T-helper 22 cell (primary cell): ENCODE measurements around the gene SUCO.
"Not testable (repeated sequence)": the region's sequence is repeated elsewhere in the genome, so short reads cannot be mapped to it uniquely, and the experiment has no call there.

Experiments
- DNase-seq: peaks from one replicate; pipeline ENCODE4 v3.0.0-alpha.2; 2020; ENCODE audit warnings: low read depth

The SUCO gene, protein sequence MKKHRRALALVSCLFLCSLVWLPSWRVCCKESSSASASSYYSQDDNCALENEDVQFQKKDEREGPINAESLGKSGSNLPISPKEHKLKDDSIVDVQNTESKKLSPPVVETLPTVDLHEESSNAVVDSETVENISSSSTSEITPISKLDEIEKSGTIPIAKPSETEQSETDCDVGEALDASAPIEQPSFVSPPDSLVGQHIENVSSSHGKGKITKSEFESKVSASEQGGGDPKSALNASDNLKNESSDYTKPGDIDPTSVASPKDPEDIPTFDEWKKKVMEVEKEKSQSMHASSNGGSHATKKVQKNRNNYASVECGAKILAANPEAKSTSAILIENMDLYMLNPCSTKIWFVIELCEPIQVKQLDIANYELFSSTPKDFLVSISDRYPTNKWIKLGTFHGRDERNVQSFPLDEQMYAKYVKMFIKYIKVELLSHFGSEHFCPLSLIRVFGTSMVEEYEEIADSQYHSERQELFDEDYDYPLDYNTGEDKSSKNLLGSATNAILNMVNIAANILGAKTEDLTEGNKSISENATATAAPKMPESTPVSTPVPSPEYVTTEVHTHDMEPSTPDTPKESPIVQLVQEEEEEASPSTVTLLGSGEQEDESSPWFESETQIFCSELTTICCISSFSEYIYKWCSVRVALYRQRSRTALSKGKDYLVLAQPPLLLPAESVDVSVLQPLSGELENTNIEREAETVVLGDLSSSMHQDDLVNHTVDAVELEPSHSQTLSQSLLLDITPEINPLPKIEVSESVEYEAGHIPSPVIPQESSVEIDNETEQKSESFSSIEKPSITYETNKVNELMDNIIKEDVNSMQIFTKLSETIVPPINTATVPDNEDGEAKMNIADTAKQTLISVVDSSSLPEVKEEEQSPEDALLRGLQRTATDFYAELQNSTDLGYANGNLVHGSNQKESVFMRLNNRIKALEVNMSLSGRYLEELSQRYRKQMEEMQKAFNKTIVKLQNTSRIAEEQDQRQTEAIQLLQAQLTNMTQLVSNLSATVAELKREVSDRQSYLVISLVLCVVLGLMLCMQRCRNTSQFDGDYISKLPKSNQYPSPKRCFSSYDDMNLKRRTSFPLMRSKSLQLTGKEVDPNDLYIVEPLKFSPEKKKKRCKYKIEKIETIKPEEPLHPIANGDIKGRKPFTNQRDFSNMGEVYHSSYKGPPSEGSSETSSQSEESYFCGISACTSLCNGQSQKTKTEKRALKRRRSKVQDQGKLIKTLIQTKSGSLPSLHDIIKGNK (N-terminal part only)

DNA sequence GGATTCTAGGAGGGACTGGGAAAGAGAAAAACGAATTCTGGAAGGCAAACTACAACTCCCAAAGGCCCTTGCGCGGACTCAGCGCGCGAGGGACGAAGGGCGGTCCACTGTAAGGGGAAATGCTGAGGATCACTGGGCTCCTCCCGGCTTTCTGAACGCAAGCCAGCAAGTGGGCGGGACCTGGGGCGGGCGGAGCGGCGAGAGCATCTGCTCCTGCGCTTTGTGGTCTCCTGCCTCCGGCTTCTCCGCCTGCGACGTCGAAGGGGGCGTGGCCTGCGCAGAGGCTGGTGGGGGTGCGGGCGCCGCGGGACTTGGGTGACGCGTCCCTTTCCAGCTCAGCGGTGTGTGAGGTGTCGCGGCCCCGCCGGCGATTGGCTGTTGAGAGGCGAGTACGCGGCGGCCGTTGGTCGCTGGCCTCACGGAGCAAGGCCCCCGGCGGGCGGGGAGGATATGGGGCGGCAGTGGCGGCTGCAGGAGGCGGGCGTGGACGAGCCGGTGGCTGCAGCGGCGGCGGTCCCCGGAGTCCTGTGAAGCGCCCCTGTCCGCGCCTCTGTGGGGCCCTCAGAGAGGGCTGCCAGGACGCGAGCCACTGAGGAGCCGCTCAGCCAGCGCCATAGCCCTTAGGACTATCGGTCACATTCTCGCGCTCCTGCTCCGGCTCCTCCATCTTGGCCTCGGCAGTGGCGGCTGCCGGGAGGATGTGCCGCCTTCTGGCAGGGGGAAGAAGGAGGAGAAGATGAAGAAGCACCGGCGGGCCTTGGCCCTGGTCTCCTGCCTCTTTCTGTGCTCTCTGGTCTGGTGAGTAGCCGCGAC lies at the start of gene SUCO:
Gene SUCO, plus strand, starts transcription at position 451 of the 813 bp plus-strand sequence. Its CDS starts 286 bp downstream, at position 737.
- peak; percentile 100 for DNase-seq

DNA sequence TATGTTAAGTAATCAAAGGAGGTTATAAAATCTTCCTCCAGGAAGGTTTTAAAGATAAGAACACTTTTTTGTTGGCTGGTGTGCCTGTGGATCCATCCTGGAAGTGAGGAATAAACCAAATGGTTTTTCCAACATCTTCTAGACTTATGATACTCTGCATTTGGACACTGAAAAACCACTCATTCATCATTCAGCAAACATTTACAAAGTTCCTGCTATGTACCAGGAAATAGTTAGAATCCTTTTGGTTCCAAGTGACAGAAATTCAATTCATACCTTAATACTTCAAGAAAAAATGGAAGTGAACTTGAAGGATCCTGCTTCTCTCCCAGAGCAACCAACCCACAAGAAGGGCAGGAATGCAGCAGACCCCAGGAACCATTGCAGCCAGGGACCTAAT lies 49.5 kb upstream of the SUCO start:
- DNase-seq: no peak

DNA sequence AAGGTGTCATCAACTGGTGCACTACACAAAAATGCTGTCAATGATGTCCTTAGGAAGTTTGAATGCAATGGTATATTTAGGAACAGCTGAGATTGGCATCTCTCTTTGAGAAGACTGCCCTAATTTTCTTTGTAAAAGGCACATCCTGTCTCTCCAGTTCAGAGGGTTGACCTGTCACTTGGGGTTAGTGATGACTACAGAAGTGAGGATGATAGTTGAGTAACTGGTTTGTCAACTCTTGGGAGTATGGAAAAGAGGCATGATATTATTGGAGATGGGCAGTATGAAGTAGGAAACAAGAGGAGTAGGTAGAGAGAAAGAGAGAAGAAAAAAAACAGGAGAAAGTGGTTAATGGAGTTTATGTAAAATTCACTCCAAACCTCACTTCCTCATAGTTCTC lies 48.7 kb upstream of the SUCO start:
- DNase-seq: no peak

DNA sequence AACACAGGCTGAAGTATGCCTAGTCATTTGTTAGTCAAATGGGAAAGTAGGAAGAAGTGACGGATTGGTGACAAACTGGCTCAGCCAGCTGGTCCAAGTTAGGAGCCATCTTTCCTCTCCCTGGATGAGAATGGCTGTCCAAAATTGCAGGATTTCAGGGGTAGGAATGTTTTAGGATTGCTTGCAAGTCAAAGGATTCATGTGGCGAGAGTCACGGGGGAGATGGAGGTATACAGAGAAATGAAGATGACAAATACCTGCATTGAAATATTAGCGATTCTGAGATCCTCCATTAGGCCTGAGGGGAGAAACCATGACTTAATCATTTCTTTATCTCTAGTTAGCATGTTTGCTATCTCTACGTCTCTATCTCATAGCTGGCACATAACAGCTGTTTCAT lies 47.3 kb upstream of the SUCO start:
- no peak for DNase-seq

- DNase-seq: no peak
Measured at GRCh38 chr1:172486805-172487454, 46.0 kb upstream of the SUCO start.

DNA sequence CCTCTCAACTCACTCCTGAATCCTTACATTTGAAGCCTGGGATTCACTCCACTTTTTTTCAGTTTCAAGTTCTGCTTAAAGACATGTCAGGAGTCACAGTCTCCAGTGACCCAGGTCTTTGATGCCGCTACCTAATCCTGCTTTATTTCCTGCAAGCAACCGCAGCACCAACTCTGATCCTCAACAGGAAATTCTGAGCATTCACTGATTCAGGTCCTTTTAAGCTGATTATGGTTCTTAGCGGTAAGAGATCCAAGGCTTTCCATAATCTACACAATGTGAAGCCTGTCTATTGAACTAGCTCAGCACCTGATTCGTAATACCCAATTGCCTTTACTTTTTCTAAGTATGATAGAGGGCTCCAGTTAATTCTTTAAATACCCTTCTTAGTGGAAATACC lies 45.4 kb upstream of the SUCO start:
- no peak for DNase-seq

GRCh38 chr1:172488393-172488792 lies 44.6 kb upstream of the SUCO start:
- no peak for DNase-seq

DNA sequence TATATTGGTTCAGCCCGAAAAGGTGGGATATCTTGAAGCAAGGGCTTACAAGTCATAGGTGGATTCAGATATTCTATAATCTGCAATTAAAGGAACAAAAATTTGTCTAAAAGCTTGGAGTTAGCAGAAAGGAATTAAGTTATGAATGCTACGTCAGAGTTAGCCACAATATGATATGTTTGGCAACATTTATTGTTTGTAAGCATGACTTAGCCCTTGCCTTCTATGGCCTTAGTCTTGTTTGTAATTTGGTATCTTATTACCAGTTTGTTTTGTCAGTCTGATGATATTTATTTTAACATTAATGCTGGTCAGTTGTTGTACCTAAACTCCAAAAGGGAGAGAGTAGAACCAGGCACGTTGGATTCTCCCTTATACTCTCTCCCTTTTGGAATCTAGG lies 43.1 kb upstream of the SUCO start:
- DNase-seq: no peak

DNA sequence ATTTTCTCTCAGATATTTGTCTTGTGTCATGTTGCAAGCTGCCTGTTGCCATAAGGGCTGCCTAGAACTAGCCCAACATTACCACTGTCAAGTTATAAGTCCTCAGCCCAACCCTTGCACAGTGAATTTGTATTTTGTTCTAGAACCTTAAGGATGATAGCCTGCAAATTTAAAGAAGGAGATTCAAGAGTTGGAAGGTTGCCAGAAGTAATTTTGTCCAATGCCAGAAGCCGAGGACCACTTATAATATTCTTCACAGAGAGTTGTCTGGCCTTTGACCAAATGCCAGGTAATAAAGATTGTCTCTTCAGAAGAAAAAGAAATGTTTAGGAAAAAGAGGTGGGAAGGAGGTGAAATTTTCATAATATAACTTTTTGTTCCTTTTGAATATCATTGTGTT lies 40.5 kb upstream of the SUCO start:
- DNase-seq: no peak

DNA sequence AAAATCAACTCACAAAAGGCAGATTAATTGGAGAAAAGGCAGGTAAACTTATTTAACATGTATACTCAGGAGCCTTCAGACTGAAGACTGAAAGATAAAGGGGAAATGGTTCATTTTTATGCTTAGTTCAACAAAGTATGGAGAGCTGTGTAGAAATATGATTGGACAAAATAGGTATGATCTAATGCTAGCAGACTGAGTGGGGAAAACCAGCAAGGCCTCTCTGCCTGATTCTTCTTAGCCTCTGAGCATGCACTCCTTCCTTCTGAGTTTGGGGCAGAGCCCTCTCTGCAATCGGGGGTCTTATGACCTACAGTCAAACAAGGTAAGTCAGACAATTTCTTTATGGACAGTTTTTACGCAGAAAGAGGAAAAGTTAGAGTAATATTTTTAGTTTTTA lies 38.8 kb upstream of the SUCO start:
- DNase-seq: no peak

- not testable (repeated sequence) for DNase-seq
Measured at GRCh38 chr1:172496127-172496526, 36.8 kb upstream of the SUCO start.

DNA sequence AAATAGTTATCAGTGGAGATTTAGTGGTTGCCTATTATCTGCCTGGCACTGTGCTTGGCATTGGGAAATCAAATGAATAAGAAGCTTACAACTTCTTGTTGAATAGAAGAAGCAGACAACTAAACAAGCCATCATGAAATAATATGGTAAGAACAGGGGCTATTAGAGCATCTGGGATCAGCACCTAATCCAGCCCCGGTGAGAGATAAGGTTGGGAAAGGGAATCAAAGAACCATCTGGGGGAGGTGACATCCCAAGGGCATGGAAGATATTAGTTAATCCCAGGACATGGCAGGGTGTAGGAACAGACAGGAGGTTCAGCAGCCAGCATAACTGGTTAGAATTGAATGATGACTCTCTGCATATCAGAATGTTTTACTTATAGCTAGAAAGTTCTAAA lies 36.3 kb upstream of the SUCO start:
- no peak for DNase-seq

DNA sequence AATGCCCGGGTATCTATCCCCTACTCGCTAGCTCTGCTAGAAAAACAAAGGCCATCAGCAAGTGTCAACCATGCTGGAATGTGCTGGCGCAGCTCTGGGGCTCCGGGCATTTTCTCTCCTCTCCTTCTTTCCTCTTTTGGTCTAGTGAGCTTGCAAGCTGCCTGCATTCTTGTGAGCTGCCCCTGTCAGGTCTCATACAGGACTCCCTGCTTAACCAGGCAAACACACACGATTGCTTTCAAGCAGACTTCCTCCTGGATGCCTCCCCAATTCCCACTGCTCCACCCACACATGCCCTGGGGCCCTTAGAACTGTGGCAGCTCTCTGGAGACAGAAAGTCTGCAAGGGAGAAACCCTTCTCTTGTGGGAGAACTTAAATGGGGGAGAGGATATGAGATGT lies 35.7 kb upstream of the SUCO start:
- DNase-seq: no peak

- DNase-seq: no peak
Measured at GRCh38 chr1:172498857-172499256, 34.1 kb upstream of the SUCO start.

DNA sequence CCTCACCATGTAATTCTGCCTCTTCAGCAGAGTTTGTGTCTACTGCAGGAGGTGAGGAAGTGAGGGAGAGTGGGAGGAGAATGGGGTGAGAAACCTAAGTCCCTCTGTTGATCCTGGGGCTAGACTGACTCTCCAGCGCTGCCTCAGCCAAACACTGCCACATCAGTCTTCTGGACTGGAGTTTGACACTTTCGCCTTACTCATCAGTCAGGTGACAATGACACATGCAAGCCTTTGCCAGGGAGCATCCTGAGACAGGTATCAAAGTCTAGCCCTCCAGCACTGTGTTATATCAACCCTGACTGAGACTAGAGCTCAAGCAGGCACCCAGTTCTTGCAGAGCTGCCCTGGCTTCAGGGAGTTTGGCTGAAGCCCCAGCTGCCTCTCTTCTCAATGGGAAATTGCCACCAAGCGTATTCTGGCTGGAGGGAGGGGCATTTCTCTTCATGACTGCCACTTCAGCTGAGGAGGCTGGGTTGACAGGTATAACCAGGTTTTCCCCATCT lies 33.3 kb upstream of the SUCO start:
- no peak for DNase-seq

- DNase-seq: no peak
Measured at GRCh38 chr1:172500207-172500606, 32.7 kb upstream of the SUCO start.

GRCh38 chr1:172507741-172508140 lies 25.2 kb upstream of the SUCO start:
- no peak for DNase-seq

GRCh38 chr1:172510479-172510878 lies 22.5 kb upstream of the SUCO start:
- no peak for DNase-seq

DNA sequence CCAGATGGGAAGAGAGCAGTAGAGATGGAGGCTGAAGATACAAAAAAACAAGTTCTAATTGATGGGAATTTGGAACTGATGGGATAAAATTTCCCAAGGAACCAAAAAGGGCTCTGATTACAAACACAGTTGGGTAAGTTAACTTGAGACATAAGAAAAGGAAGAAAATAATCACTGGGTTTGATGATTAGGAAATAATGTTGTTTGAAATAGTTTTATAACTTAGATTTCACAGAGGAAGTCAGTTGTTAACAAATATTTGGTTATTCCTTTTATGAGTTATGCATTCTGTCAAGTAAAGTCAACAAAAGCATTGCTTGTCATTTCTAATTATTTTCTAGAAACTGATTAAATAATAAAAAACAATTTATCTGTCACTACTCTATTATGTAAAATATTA lies 20.4 kb upstream of the SUCO start:
- DNase-seq: no peak

GRCh38 chr1:172513479-172513878 lies 19.5 kb upstream of the SUCO start:
- no peak for DNase-seq

DNA sequence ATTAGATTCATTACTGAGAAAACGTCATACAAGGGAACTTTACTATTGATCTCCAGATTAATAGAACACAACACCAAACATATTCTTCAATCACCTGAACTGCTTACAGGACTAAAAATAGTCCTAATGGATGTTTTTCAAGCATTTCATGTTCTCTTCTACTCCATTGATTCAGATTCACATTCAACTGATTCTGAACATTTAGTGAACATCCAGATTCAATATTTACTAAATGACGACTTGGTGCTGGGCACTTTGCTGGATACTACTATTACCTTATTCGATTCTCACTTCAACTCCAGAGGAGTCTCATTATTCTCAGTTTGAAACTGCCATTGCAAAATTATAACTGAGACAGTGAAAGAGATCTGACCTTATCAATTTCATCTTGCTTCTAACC lies 18.8 kb upstream of the SUCO start:
- DNase-seq: no peak
